CD14-positive monocyte (primary cell): ENCODE measurements around the gene GRM5. TPM values are rescaled to one million over a fixed set of nuclear protein-coding genes. Genes with fewer than 3 reads are reported as not detected.

ENCODE experiments used
- DNase-seq, 3 donors: peaks; one replicate each; pipeline ENCODE4 v3.0.0-alpha.2; 2011 to 2022
- H2AFZ ChIP-seq: 2 replicates; pipeline ENCODE4 v1.6.0; 2012; ENCODE audit warnings: mild to moderate bottlenecking, low read depth, low read length, inconsistent platforms; ENCODE audit not compliant: insufficient read depth, poor library complexity, severe bottlenecking
- H3K27ac ChIP-seq, 2 donors: 1 replicate in 1 of 2; 2 replicates in 1 of 2; pipeline ENCODE4 v1.5.1; 2012 to 2013; ENCODE audit warnings: low read length in 2 of 2, control low read depth in 1 of 2, inconsistent platforms in 1 of 2, low read depth in 1 of 2, mild to moderate bottlenecking in 1 of 2
- H3K27me3 ChIP-seq, 2 donors: one replicate each; pipeline versions ENCODE4 v1.6.0 to v1.6.1; 2011 to 2013; ENCODE audit warnings: low read length in 2 of 2; ENCODE audit not compliant: control insufficient read depth in 2 of 2, insufficient read depth in 2 of 2
- H3K36me3 ChIP-seq, 2 donors: replicated peaks in 1 of 2; 1 replicate in 1 of 2; 2 replicates in 1 of 2; pipeline versions ENCODE4 v1.5.1 to v1.6.1; 2012 to 2013; ENCODE audit warnings: low read length in 2 of 2, control low read depth in 1 of 2, inconsistent platforms in 1 of 2, mild to moderate bottlenecking in 1 of 2; ENCODE audit not compliant: insufficient read depth in 2 of 2, control insufficient read depth in 1 of 2
- H3K4me1 ChIP-seq, 2 donors: 1 replicate in 1 of 2; 2 replicates in 1 of 2; pipeline versions ENCODE4 v1.5.1 to v1.6.1; 2012 to 2013; ENCODE audit warnings: low read length in 2 of 2, control low read depth in 1 of 2, inconsistent platforms in 1 of 2, mild to moderate bottlenecking in 1 of 2, moderate library complexity in 1 of 2; ENCODE audit not compliant: insufficient read depth in 2 of 2, control insufficient read depth in 1 of 2
- H3K4me2 ChIP-seq: replicated peaks from 2 replicates; pipeline ENCODE3; 2012; ENCODE audit warnings: low read length, moderate library complexity, mild to moderate bottlenecking; ENCODE audit not compliant: poor library complexity, severe bottlenecking; ENCODE audit errors: extremely low read depth
- H3K4me3 ChIP-seq, 3 experiments: fragments of 200-600 bp in 1 of 3; sonication (generic) in 1 of 3; replicated peaks in 1 of 3; 1 replicate in 2 of 3; 2 replicates in 1 of 3; pipeline ENCODE4 v1.5.1; 2011 to 2013; ENCODE audit warnings: low read length in 3 of 3, mild to moderate bottlenecking in 3 of 3, control low read depth in 2 of 3, low read depth in 2 of 3, inconsistent platforms in 1 of 3, moderate library complexity in 1 of 3
- H3K79me2 ChIP-seq: 2 replicates; pipeline ENCODE4 v1.6.0; 2012; ENCODE audit warnings: mild to moderate bottlenecking, control low read depth, inconsistent platforms, low read length, moderate library complexity; ENCODE audit not compliant: insufficient read depth
- H3K9ac ChIP-seq: 2 replicates; pipeline ENCODE4 v1.6.0; 2017; ENCODE audit warnings: low read length, mild to moderate bottlenecking; ENCODE audit not compliant: insufficient read depth, poor library complexity, severe bottlenecking
- H3K9me3 ChIP-seq, 2 donors: replicated peaks in 1 of 2; 1 replicate in 1 of 2; 2 replicates in 1 of 2; pipeline versions ENCODE4 v1.5.1 to v1.6.1; 2012 to 2013; ENCODE audit warnings: low read length in 2 of 2, control low read depth in 1 of 2; ENCODE audit not compliant: control insufficient read depth in 1 of 2, insufficient read depth in 1 of 2
- H4K20me1 ChIP-seq: 2 replicates; pipeline ENCODE4 v1.6.0; 2012; ENCODE audit warnings: mild to moderate bottlenecking, low read length, control low read depth, moderate library complexity; ENCODE audit not compliant: insufficient read depth
- H3K27ac Mint-ChIP-seq, 7 donors: one replicate each; pipeline ENCODE4 v1.8.0; 2020; ENCODE audit warnings: mild to moderate bottlenecking in 7 of 7, mixed read lengths in 7 of 7, moderate library complexity in 6 of 7, inconsistent platforms in 2 of 7
- H3K27me3 Mint-ChIP-seq, 3 donors: one replicate each; pipeline ENCODE4 v1.8.0; 2021 to 2022; ENCODE audit warnings: low read depth in 3 of 3, mild to moderate bottlenecking in 3 of 3, mixed read lengths in 3 of 3, moderate library complexity in 3 of 3, inconsistent platforms in 1 of 3
- H3K36me3 Mint-ChIP-seq, 2 donors: one replicate each; pipeline ENCODE4 v1.8.0; 2020; ENCODE audit warnings: mixed read lengths in 2 of 2, inconsistent platforms in 1 of 2, mild to moderate bottlenecking in 1 of 2
- H3K4me1 Mint-ChIP-seq: one replicate; pipeline ENCODE4 v1.8.0; 2020; ENCODE audit warnings: mild to moderate bottlenecking, mixed read lengths
- H3K4me3 Mint-ChIP-seq, 2 donors: one replicate each; pipeline ENCODE4 v1.8.0; 2020; ENCODE audit warnings: mild to moderate bottlenecking in 2 of 2, mixed read lengths in 2 of 2, moderate library complexity in 1 of 2
- H3K9me3 Mint-ChIP-seq, 7 donors: one replicate each; pipeline ENCODE4 v1.8.0; 2020 to 2022; ENCODE audit warnings: mixed read lengths in 7 of 7, mild to moderate bottlenecking in 6 of 7, moderate library complexity in 6 of 7, inconsistent platforms in 2 of 7
- CTCF ChIP-seq: fragments of 200-600 bp; IDR thresholded peaks from one replicate; pipeline ENCODE4 v1.8.0; 2022; ENCODE audit warnings: antibody characterized with exemption, mild to moderate bottlenecking
- WGBS: methylation state at CpG from one replicate; pipeline ENCODE4 v1.1.5; 2013; ENCODE audit warnings: missing lambda C conversion rate; ENCODE audit not compliant: insufficient coverage; 5-methylcytosine and 5-hydroxymethylcytosine counted together
- intact Hi-C, 2 donors: fragments of 100-400 bp; cut with micrococcal nuclease; formaldehyde crosslinking; loops; one replicate each; pipeline versions ENCODE4 v1.15.0 to v1.15.1; 2023
- polyA plus RNA-seq, 3 donors: library from polyadenylated mRNA; depleted of rRNA in 1 of 3; unstranded in 2 of 3; stranded (reverse) in 1 of 3; fragments of 300-500 nt in 2 of 3; fragments of >200 nt in 1 of 3; fragmentation: Illumina TruSeq in 2 of 3; gene quantifications; 1 replicate in 2 of 3; 2 replicates in 1 of 3; pipeline ENCODE4 v1.2.3, GENCODE V29; 2012 to 2021

The GRM5 gene
- polyA plus RNA-seq, 3 donors = not detected

GRCh38 chr11:88597387-88597786 is 468.4 kb downstream of the GRM5 start:
- H3K4me3 Mint-ChIP-seq = no peak overlapping the region
- H2AFZ ChIP-seq = no peak overlapping the region
- no CpG with 5 or more reads among the region's 2 CpGs for WGBS

GRCh38 chr11:88596786-88597185 is 469.0 kb downstream of the GRM5 start:
- Mint-ChIP-seq H3K27ac (no peak overlapping the region), H3K36me3 (no peaks in the 10 kb centered on the region), H3K4me1 (no peaks in the 10 kb centered on the region), H3K4me3 (no peak overlapping the region), H3K9me3 (peaks cover 0 to 7% (median 0%) of the 10 kb centered on the region in 7 donors), H3K27me3 (no peaks in the 10 kb centered on the region)
- DNase-seq = no peak
- H3K79me2 ChIP-seq = no peaks in the 10 kb centered on the region
- H3K4me3 ChIP-seq = no peak overlapping the region
- H3K27ac ChIP-seq = no peak overlapping the region
- H4K20me1 ChIP-seq = no peaks in the 10 kb centered on the region
- no peaks in the 10 kb centered on the region for H3K9me3 ChIP-seq
- WGBS = no CpG with 5 or more reads among the region's 2 CpGs
- H3K27me3 ChIP-seq = no peaks in the 10 kb centered on the region
- H3K4me2 ChIP-seq = no peak overlapping the region
- H3K9ac ChIP-seq = no peak overlapping the region
- H3K4me1 ChIP-seq = no peaks in the 10 kb centered on the region
- H2AFZ ChIP-seq = no peak overlapping the region
- intact Hi-C loops = no loop called here
- no peaks in the 10 kb centered on the region for H3K36me3 ChIP-seq
- no peak for TF ChIP-seq CTCF

More at GRCh38 chr11:88597387-88597786, 468.4 kb downstream of the GRM5 start:
- DNase-seq = no peak
- no peaks in the 10 kb centered on the region for H3K79me2 ChIP-seq
- Mint-ChIP-seq H3K9me3 (peaks cover 0 to 7% (median 0%) of the 10 kb centered on the region in 7 donors), H3K36me3 (no peaks in the 10 kb centered on the region), H3K27ac (no peak overlapping the region), H3K27me3 (no peaks in the 10 kb centered on the region), H3K4me1 (no peaks in the 10 kb centered on the region)
- no peaks in the 10 kb centered on the region for H4K20me1 ChIP-seq
- no peak overlapping the region for H3K4me3 ChIP-seq
- no peak for TF ChIP-seq CTCF
- no peaks in the 10 kb centered on the region for H3K36me3 ChIP-seq
- H3K4me1 ChIP-seq = no peaks in the 10 kb centered on the region
- intact Hi-C loops = no loop called here
- H3K9me3 ChIP-seq = no peaks in the 10 kb centered on the region
- no peaks in the 10 kb centered on the region for H3K27me3 ChIP-seq
- H3K27ac ChIP-seq = no peak overlapping the region
- no peak overlapping the region for H3K4me2 ChIP-seq
- no peak overlapping the region for H3K9ac ChIP-seq
